SK-N-SH (cell line): ENCODE data around the gene RBM14. TPM values are rescaled to one million over a fixed set of nuclear protein-coding genes. Genes with fewer than 3 reads are reported as not detected.

Source experiments
- CTCF ChIA-PET: fragments of 300-600, 350-600 bp; formaldehyde crosslinking; extraction: SDS; loops from one replicate; lab custom pipeline; 2021; lab: Yijun Ruan, JAX
- POLR2A ChIA-PET: fragments of 350-600 bp; sonication (Branson Sonifier 250); formaldehyde crosslinking; extraction: SDS; loops from one replicate; lab custom pipeline; 2020; ENCODE audit warnings: antibody characterized with exemption, inconsistent platforms; lab: Yijun Ruan, JAX
- DNase-seq: peaks from one replicate; pipeline ENCODE4 v3.0.0; 2012
- H2AFZ ChIP-seq: fragments of 200-600 bp; sonication (generic); 2 replicates; pipeline ENCODE4 v1.8.1; 2016; ENCODE audit warnings: antibody characterized with exemption, mild to moderate bottlenecking, low read depth
- H3F3A ChIP-seq: fragments of 200-600 bp; sonication (generic); replicated peaks from 2 replicates; pipeline ENCODE3; 2016; ENCODE audit warnings: antibody characterized with exemption, mild to moderate bottlenecking; ENCODE audit not compliant: insufficient read depth
- H3K27ac ChIP-seq, 2 experiments: fragments of 200-500 bp in 1 of 2; fragments of 200-600 bp in 1 of 2; sonication (Bioruptor generic) in 1 of 2; sonication (generic), shearing (Covaris generic) in 1 of 2; 2 replicates each; pipeline versions ENCODE4 v1.5.1 to v1.6.1; 2014 to 2016; ENCODE audit warnings: low read depth in 2 of 2, inconsistent platforms in 1 of 2, low read length in 1 of 2, mild to moderate bottlenecking in 1 of 2, mixed read lengths in 1 of 2
- H3K27me3 ChIP-seq: fragments of 200-600 bp; sonication (generic), shearing (Covaris generic); 2 replicates; pipeline ENCODE4 v1.6.1; 2016; ENCODE audit warnings: mixed run types; ENCODE audit not compliant: insufficient read depth
- H3K36me3 ChIP-seq, 2 experiments: fragments of 200-500 bp in 1 of 2; fragments of 200-600 bp in 1 of 2; sonication (Bioruptor generic) in 1 of 2; sonication (generic) in 1 of 2; replicated peaks in 1 of 2; 2 replicates each; pipeline versions ENCODE3 to v1.5.1; 2014 to 2016; ENCODE audit warnings: low read length in 1 of 2, mild to moderate bottlenecking in 1 of 2; ENCODE audit not compliant: insufficient read depth in 2 of 2, control insufficient read depth in 1 of 2
- H3K4me1 ChIP-seq, 2 experiments: fragments of 200-500 bp in 1 of 2; fragments of 200-600 bp in 1 of 2; sonication (Bioruptor generic) in 1 of 2; sonication (generic), shearing (Covaris generic) in 1 of 2; 2 replicates each; pipeline versions ENCODE4 v1.5.1 to v1.6.1; 2014 to 2016; ENCODE audit warnings: low read depth in 1 of 2, low read length in 1 of 2, mixed run types in 1 of 2; ENCODE audit not compliant: insufficient read depth in 2 of 2, control insufficient read depth in 1 of 2
- H3K4me2 ChIP-seq: fragments of 200-600 bp; sonication (generic), shearing (Covaris generic); 2 replicates; pipeline ENCODE4 v1.6.1; 2017; ENCODE audit warnings: mixed run types
- H3K4me3 ChIP-seq, 2 experiments: fragments of 200-500 bp in 1 of 2; fragments of 200-600 bp in 1 of 2; sonication (Bioruptor generic) in 1 of 2; sonication (generic), shearing (Covaris generic) in 1 of 2; 2 replicates each; pipeline versions ENCODE4 v1.5.1 to v1.8.1; 2014 to 2016; ENCODE audit warnings: low read depth in 2 of 2, inconsistent platforms in 1 of 2, low read length in 1 of 2, mild to moderate bottlenecking in 1 of 2, mixed read lengths in 1 of 2, moderate library complexity in 1 of 2
- H3K79me2 ChIP-seq: fragments of 200-600 bp; sonication (generic); 2 replicates; pipeline ENCODE4 v1.8.1; 2017; ENCODE audit warnings: mild to moderate bottlenecking; ENCODE audit not compliant: insufficient read depth
- H3K9ac ChIP-seq: fragments of 200-600 bp; sonication (generic); 2 replicates; pipeline ENCODE4 v1.6.1; 2017; ENCODE audit warnings: mixed run types
- H3K9me2 ChIP-seq: fragments of 200-600 bp; sonication (generic); 2 replicates; pipeline ENCODE4 v1.6.1; 2017; ENCODE audit warnings: mixed run types
- H3K9me3 ChIP-seq: fragments of 200-600 bp; sonication (generic); 2 replicates; pipeline ENCODE4 v1.6.1; 2017; ENCODE audit warnings: mixed run types, mild to moderate bottlenecking, moderate library complexity
- H4K20me1 ChIP-seq: fragments of 200-600 bp; sonication (generic); 2 replicates; pipeline ENCODE4 v1.6.1; 2017; ENCODE audit warnings: mild to moderate bottlenecking, mixed run types; ENCODE audit not compliant: insufficient read depth
- CHD2 ChIP-seq: fragments of 150-350 bp; IDR thresholded peaks from 2 replicates; pipeline ENCODE4 v1.6.1; 2018; ENCODE audit warnings: low read length; ENCODE audit not compliant: partially characterized antibody
- FOXJ3 ChIP-seq: sonication (generic); formaldehyde crosslinking; IDR thresholded peaks from 2 replicates; pipeline ENCODE4 v1.5.1; 2020; ENCODE audit warnings: mild to moderate bottlenecking, missing genetic modification reagents
- GATA2 ChIP-seq: sonication (generic); formaldehyde crosslinking; IDR thresholded peaks from 2 replicates; pipeline ENCODE4 v1.5.0; 2020; ENCODE audit warnings: mild to moderate bottlenecking, missing genetic modification reagents
- JUND ChIP-seq: IDR thresholded peaks from 2 replicates; pipeline ENCODE4 v1.4.0; 2012
- RCOR1 ChIP-seq: fragments of 150-350 bp; IDR thresholded peaks from 2 replicates; pipeline ENCODE4 v1.6.1; 2017; ENCODE audit warnings: antibody characterized with exemption, low read length
- SIN3A ChIP-seq: IDR thresholded peaks from 2 replicates; pipeline ENCODE4 v1.6.1; 2012; ENCODE audit warnings: low read depth, mild to moderate bottlenecking, low read length, moderate library complexity, borderline replicate concordance
- TCF12 ChIP-seq: IDR thresholded peaks from 2 replicates; pipeline ENCODE4 v1.4.0; 2012
- YY1 ChIP-seq: IDR thresholded peaks from 2 replicates; pipeline ENCODE4 v1.4.0; 2012; ENCODE audit warnings: low read depth, mild to moderate bottlenecking
- WGBS: methylation state at CpG from one replicate; pipeline ENCODE4 v1.1.6; 2017; ENCODE audit warnings: low lambda C conversion rate; 5-methylcytosine and 5-hydroxymethylcytosine counted together
- polyA plus RNA-seq, 3 experiments: library from polyadenylated mRNA; depleted of rRNA; stranded (reverse); fragments of >200 nt; gene quantifications; 2 replicates each; pipeline ENCODE4 v1.2.3, GENCODE V29; 2012
- TF ChIP-seq, protein P1 (sequence below): IDR thresholded peaks from 2 replicates; pipeline ENCODE4; 2012
- TF ChIP-seq, protein P2 (sequence below): fragments of 150-350 bp; IDR thresholded peaks from 2 replicates; pipeline ENCODE4 v1.6.1; 2017; ENCODE audit warnings: antibody characterized with exemption, low read length, low read depth, borderline replicate concordance
- TF ChIP-seq, protein P3 (sequence below): fragments of 150-350 bp; IDR thresholded peaks from 2 replicates; pipeline ENCODE4 v1.6.1; 2016; ENCODE audit warnings: mild to moderate bottlenecking, low read depth, low read length
- TF ChIP-seq, protein P4 (sequence below): IDR thresholded peaks from 2 replicates; pipeline ENCODE4 v1.6.1; 2012; ENCODE audit warnings: mild to moderate bottlenecking, low read depth, low read length, moderate library complexity

RBM14 gene
- polyA plus RNA-seq, 1 of the 3 experiments (the other 2 are of a cell fraction), result 19.8 TPM

DNA sequence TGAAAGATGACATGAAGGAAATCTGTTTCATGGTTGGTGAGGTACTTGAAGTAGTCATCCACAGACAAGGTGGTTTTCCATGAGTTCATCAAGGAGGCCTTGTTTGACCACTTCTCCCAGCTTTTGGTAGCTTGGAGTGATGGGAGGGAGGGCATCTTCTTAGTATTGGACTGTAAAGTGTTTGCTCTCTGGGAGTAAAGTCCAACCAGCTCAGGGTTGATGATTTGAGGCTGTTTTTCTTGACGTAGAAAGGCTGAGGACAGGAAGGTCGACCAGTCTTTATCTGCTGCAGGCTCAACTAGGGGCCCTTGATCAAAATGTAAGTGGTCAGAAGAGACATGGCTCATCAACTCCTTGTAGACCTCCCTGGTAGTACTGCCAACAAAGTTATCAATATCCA is 25.3 kb upstream of the RBM14 start:
- no peak overlapping the region for H3K9ac ChIP-seq
- H4K20me1 ChIP-seq, result no peaks in the 10 kb centered on the region
- ChIA-PET POLR2A (interaction anchor here (0.6 kb wide), 1 partner anchor 62 kb away, joined by 3 read pairs; no protein-coding TSS in a partner anchor), CTCF (interaction anchor here (0.7 to 3.4 kb wide), 6 partner anchors 10 to 87 kb away, joined by 3 to 14 read pairs (median 6); partner anchors contain the start of genes CTSF and RBM4B)
- H3K27me3 ChIP-seq, result no peaks in the 10 kb centered on the region
- H3K79me2 ChIP-seq, result peaks cover 18% of the 10 kb centered on the region
- TF ChIP-seq, protein P1, sequence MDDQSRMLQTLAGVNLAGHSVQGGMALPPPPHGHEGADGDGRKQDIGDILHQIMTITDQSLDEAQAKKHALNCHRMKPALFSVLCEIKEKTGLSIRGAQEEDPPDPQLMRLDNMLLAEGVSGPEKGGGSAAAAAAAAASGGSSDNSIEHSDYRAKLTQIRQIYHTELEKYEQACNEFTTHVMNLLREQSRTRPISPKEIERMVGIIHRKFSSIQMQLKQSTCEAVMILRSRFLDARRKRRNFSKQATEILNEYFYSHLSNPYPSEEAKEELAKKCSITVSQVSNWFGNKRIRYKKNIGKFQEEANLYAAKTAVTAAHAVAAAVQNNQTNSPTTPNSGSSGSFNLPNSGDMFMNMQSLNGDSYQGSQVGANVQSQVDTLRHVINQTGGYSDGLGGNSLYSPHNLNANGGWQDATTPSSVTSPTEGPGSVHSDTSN, result no peak
- TF ChIP-seq GATA2 (CRISPR knock-in tag) (no peak), FOXJ3 (CRISPR knock-in tag) (no peak), CHD2 (no peak), YY1 (no peak), SIN3A (no peak), RCOR1 (no peak), JUND (no peak), TCF12 (no peak)
- TF ChIP-seq, protein P2, sequence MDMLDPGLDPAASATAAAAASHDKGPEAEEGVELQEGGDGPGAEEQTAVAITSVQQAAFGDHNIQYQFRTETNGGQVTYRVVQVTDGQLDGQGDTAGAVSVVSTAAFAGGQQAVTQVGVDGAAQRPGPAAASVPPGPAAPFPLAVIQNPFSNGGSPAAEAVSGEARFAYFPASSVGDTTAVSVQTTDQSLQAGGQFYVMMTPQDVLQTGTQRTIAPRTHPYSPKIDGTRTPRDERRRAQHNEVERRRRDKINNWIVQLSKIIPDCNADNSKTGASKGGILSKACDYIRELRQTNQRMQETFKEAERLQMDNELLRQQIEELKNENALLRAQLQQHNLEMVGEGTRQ, result no peak
- TF ChIP-seq, protein P3, sequence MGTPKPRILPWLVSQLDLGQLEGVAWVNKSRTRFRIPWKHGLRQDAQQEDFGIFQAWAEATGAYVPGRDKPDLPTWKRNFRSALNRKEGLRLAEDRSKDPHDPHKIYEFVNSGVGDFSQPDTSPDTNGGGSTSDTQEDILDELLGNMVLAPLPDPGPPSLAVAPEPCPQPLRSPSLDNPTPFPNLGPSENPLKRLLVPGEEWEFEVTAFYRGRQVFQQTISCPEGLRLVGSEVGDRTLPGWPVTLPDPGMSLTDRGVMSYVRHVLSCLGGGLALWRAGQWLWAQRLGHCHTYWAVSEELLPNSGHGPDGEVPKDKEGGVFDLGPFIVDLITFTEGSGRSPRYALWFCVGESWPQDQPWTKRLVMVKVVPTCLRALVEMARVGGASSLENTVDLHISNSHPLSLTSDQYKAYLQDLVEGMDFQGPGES, result no peak
- TF ChIP-seq, protein P4, sequence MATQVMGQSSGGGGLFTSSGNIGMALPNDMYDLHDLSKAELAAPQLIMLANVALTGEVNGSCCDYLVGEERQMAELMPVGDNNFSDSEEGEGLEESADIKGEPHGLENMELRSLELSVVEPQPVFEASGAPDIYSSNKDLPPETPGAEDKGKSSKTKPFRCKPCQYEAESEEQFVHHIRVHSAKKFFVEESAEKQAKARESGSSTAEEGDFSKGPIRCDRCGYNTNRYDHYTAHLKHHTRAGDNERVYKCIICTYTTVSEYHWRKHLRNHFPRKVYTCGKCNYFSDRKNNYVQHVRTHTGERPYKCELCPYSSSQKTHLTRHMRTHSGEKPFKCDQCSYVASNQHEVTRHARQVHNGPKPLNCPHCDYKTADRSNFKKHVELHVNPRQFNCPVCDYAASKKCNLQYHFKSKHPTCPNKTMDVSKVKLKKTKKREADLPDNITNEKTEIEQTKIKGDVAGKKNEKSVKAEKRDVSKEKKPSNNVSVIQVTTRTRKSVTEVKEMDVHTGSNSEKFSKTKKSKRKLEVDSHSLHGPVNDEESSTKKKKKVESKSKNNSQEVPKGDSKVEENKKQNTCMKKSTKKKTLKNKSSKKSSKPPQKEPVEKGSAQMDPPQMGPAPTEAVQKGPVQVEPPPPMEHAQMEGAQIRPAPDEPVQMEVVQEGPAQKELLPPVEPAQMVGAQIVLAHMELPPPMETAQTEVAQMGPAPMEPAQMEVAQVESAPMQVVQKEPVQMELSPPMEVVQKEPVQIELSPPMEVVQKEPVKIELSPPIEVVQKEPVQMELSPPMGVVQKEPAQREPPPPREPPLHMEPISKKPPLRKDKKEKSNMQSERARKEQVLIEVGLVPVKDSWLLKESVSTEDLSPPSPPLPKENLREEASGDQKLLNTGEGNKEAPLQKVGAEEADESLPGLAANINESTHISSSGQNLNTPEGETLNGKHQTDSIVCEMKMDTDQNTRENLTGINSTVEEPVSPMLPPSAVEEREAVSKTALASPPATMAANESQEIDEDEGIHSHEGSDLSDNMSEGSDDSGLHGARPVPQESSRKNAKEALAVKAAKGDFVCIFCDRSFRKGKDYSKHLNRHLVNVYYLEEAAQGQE, result no peak
- DNase-seq, result no peak
- H3K9me2 ChIP-seq, result no peaks in the 10 kb centered on the region
- H3K4me2 ChIP-seq, result no peak overlapping the region
- 33% methylated on average over 2 of the region's 2 CpGs for WGBS
- no peak overlapping the region for H2AFZ ChIP-seq
- no peak overlapping the region for H3K4me3 ChIP-seq
- H3F3A ChIP-seq, result no peaks in the 10 kb centered on the region
- no peaks in the 10 kb centered on the region for H3K36me3 ChIP-seq
- H3K9me3 ChIP-seq, result no peaks in the 10 kb centered on the region
- H3K27ac ChIP-seq, result no peak overlapping the region
- H3K4me1 ChIP-seq, result peaks cover 4 to 17% of the 10 kb centered on the region in 2 experiments; a peak in 1 of 4 replicates
